Heart left ventricle (tissue), 16 donors: ENCODE measurements around the gene NISCH. TPM values are rescaled to one million over a fixed set of nuclear protein-coding genes. Genes with fewer than 3 reads are reported as not detected.
A peak's percentile ranks its signal among the peaks of the same experiment; 100 is the strongest.

Source experiments
- ATAC-seq, 4 donors: fragments of 200-7000 bp; cut with Tn5 transposase; one replicate each; pipeline ENCODE4 v1.9.1; 2020 to 2022; ENCODE audit warnings: moderate library complexity in 4 of 4, mild to moderate bottlenecking in 3 of 4, moderate number of reproducible peaks in 1 of 4
- DNase-seq, 5 donors: peaks; one replicate each; pipeline ENCODE4 v3.0.0-alpha.2; 2020
- H3K27ac ChIP-seq, 12 donors: fragments of 200-600 bp; sonication (generic) in 4 of 12; one replicate each; pipeline versions ENCODE4 v1.5.0 to v1.8.0; 2016 to 2022; ENCODE audit warnings: mild to moderate bottlenecking in 2 of 12
- H3K27me3 ChIP-seq, 9 donors: fragments of 200-600 bp; sonication (generic) in 2 of 9; one replicate each; pipeline versions ENCODE4 v1.5.1 to v1.8.0; 2016 to 2022; ENCODE audit warnings: mild to moderate bottlenecking in 3 of 9
- H3K36me3 ChIP-seq, 9 donors: fragments of 200-600 bp; sonication (generic) in 2 of 9; one replicate each; pipeline versions ENCODE4 v1.5.0 to v1.8.0; 2018 to 2022; ENCODE audit warnings: mild to moderate bottlenecking in 2 of 9
- H3K4me1 ChIP-seq, 12 donors: fragments of 200-600 bp; sonication (generic) in 4 of 12; one replicate each; pipeline versions ENCODE4 v1.5.0 to v1.8.0; 2016 to 2022; ENCODE audit warnings: mild to moderate bottlenecking in 3 of 12
- H3K4me3 ChIP-seq, 12 donors: fragments of 200-600 bp; sonication (generic) in 4 of 12; one replicate each; pipeline versions ENCODE4 v1.5.0 to v1.8.0; 2017 to 2022; ENCODE audit warnings: mild to moderate bottlenecking in 9 of 12, moderate library complexity in 4 of 12
- H3K9me3 ChIP-seq, 12 donors: fragments of 200-600 bp; sonication (generic) in 4 of 12; one replicate each; pipeline versions ENCODE4 v1.5.0 to v1.8.0; 2016 to 2022; ENCODE audit warnings: mild to moderate bottlenecking in 1 of 12
- POLR2A ChIP-seq, 2 donors: fragments of 450-650 bp; IDR thresholded peaks; one replicate each; pipeline ENCODE4 v1.6.1; 2017; ENCODE audit warnings: antibody characterized with exemption in 2 of 2, mild to moderate bottlenecking in 2 of 2, moderate library complexity in 2 of 2
- WGBS, 4 donors: extraction: QIAGEN DNeasy Blood & Tissue Kit in 2 of 4; methylation state at CpG; one replicate each; pipeline versions ENCODE4 v1.1.5 to v1.1.7; 2013 to 2018; 5-methylcytosine and 5-hydroxymethylcytosine counted together
- intact Hi-C, 10 donors: fragments of 100-400 bp; cut with DNase I; formaldehyde crosslinking; loops; one replicate each; pipeline versions ENCODE4 v1.11.1 to v1.14.2; 2022
- polyA plus RNA-seq, 2 donors: library from polyadenylated mRNA; stranded (reverse); fragments of 200-250 nt; gene quantifications; one replicate each; pipeline ENCODE4 v1.2.3, GENCODE V29; 2013
- total RNA-seq, 9 donors: library from RNA; depleted of rRNA in 2 of 9; stranded (reverse); fragments of >200 nt in 2 of 9; fragmentation: NEBNext Ultra II Directional in 3 of 9; extraction: Animal tissue kit (Norgen Biotek cat#: 25700) in 3 of 9; gene quantifications; one replicate each; pipeline versions ENCODE4 v1.1.0 to v1.2.4, GENCODE V29; 2016 to 2023
- TF ChIP-seq, protein P1 (sequence below), 12 donors: fragments of 200-600 bp; sonication (generic) in 4 of 12; IDR thresholded peaks; one replicate each; pipeline versions ENCODE4 v1.5.0 to v1.8.0; 2018 to 2022; ENCODE audit warnings: antibody characterized with exemption in 12 of 12, mild to moderate bottlenecking in 5 of 12
- donor health status: ischemic (EF 13 %, LVEDD 7.1; RV severe dilation, severe dysfunction).
- donor health status: healthy with polysubstance abuse.
- donor health status: DM: no; HTN: yes; CAD: no.
- donor health status: DM: no; HTN: no; CAD: no.
- donor health status: ischemic (EF 25% LVEDD 6.9; RV normal size, moderate dysfunction).
- donor health status: ischemic (EF 25% LVEDD 5.7; RV mildly dilated, moderate dysfunction).
- donor health status: healthy.
- donor health status: DM: yes; HTN: yes; CAD: no.
- donor health status: ischemic (EF 35%, LVEDD 5.7; RV mildly dilated, moderate dysfunction).
- donor health status: nonischemic (EF 11% LVEDD 7.7; RV severe dilation, severe dysfunction).
- donor health status: DM: yes; HTN: yes; CAD: no.
- donor health status: PGD.
- donor health status: ischemic (EF 29% LVEDD 5.4; RV normal size, mild dysfunction).
- donor health status: nonischemic (EF 23%, LVEDD 6.1; RV moderate dilation, normal function).

The NISCH gene
- total and polyA plus RNA-seq, 11 donors = 28.8 to 56.2 (median 42.0) TPM

DNA sequence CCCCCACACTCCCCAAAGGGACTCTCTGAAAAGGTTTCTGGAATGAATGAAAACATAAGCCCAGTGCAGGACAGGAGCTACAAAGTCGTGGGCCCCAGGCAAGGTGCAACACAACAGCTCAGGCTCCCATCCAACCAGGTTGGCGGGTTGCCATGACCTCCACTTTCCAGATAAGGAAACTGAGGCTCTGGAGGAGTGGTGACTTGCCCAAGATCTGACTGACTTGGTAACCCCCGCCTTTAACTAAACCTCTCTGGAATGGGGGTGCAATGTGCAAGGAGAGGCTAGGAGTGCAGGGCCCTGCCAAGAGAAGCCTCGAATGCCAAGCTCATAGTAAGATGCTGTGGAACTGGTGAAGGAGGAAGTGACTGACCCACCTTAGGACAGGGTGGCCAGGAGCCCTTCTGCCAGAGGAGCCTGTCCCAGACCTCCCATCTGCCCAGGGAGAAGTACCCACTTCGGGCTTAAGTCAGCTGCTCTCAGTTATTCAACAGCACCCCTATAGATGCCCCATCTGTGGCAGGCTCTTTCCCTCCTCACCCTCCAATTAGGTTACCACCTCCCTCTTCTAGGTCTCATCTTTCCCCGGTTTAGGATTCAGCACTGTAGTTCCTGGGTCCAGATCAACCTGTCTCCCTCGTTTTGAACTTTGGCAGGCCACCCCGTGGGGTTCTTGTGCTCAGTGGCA, 1.0 kb upstream of the NISCH start:
- Histone ChIP-seq H3K36me3 (peaks cover 0 to 42% (median 24%) of the 10 kb centered on the region in 9 donors), H3K4me3 (peak overlapping the region in 10 of 12 donors; percentile 59 to 92 (median 84)), H3K9me3 (no peaks in the 10 kb centered on the region), H3K27ac (peak overlapping the region; percentile 85 to 99 (median 94)), H3K27me3 (no peaks in the 10 kb centered on the region), H3K4me1 (peaks cover 0 to 49% (median 24%) of the 10 kb centered on the region in 12 donors)
- ATAC-seq = no peak
- DNase-seq = peak in 3 of 5 donors; percentile 64 to 71 (median 70)
- intact Hi-C loops = loop anchor here in 1 of 10 donors (10.0 kb wide), 1 partner anchor 230 kb away; the partner anchor contains the start of genes GNL3 and PBRM1
- 38 to 44% (median 40%) methylated on average over 6 to 8 of the region's 8 CpGs for WGBS, 4 donors
- TF ChIP-seq, protein P1, sequence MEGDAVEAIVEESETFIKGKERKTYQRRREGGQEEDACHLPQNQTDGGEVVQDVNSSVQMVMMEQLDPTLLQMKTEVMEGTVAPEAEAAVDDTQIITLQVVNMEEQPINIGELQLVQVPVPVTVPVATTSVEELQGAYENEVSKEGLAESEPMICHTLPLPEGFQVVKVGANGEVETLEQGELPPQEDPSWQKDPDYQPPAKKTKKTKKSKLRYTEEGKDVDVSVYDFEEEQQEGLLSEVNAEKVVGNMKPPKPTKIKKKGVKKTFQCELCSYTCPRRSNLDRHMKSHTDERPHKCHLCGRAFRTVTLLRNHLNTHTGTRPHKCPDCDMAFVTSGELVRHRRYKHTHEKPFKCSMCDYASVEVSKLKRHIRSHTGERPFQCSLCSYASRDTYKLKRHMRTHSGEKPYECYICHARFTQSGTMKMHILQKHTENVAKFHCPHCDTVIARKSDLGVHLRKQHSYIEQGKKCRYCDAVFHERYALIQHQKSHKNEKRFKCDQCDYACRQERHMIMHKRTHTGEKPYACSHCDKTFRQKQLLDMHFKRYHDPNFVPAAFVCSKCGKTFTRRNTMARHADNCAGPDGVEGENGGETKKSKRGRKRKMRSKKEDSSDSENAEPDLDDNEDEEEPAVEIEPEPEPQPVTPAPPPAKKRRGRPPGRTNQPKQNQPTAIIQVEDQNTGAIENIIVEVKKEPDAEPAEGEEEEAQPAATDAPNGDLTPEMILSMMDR (IDR thresholded peaks at IDR 0.05) = no peak
- TF ChIP-seq POLR2A (IDR thresholded peaks at IDR 0.05) = no peak

DNA sequence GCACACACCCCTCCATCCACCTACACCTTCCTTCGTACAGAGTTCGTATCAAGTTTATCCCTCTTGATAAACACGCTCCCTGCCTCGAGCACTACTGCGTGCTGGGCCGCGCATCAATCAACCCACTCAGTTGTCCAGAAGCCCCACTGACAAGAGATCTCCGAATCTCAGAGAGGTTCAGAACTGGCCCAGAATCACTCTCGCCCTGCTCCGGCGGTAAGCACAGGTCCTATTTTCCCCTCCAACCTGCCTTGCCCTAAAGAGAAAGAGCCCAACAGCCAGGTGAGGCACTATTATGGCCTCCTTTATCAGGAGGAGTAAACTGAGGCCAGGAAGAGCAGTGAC, 494 bp upstream of the NISCH start:
- Histone ChIP-seq H3K4me3 (peak overlapping the region; percentile 57 to 92 (median 81)), H3K27ac (peak overlapping the region; percentile 85 to 99 (median 94)), H3K9me3 (no peaks in the 10 kb centered on the region), H3K36me3 (peaks cover 0 to 46% (median 28%) of the 10 kb centered on the region in 9 donors), H3K4me1 (peaks cover 0 to 44% (median 24%) of the 10 kb centered on the region in 12 donors), H3K27me3 (no peaks in the 10 kb centered on the region)
- ATAC-seq = no peak
- intact Hi-C loops = loop anchor here in 2 of 10 donors (5.0 to 10.0 kb wide), 2 partner anchors 82 to 230 kb away; partner anchors contain the start of genes GNL3 (in 1 of the 2), PBRM1 (in 1 of the 2) and UQCC5 (in 1 of the 2)
- no peak for DNase-seq
- no peak for TF ChIP-seq POLR2A (IDR thresholded peaks at IDR 0.05)
- TF ChIP-seq, protein P1 (IDR thresholded peaks at IDR 0.05) = no peak
- 25 to 35% (median 31%) methylated on average over 10 to 11 of the region's 11 CpGs for WGBS, 4 donors

DNA sequence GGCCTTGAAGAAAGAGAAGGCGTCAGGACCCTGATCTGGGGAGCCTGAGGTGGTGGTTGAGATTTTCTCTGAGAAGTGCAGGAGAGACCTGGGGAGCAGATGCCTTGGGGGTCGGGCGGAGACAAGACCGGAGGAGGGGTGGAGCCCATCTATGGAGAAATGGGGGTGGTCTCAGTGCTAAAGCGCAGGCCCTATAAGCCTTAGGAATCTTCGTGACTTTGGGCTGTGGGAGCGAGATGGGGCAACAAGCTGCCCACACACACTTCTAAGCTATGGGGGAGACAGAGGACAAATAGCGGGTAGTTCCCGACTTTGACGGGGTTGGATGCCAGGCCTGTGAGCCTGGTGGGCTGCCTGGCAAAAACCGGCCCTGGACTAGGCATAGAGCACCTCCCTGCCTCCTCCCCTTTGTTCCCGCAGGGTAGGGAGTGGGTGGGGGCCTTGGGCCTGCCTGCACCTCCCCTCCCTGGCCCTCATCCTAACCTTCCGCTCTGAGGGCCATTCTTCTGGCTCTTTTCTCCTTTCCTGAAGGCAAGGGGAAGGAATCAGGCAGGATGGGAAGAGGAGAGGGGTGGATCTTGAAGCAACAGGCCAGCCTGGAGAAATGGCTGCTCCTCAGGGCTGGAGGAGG, 880 bp downstream of the NISCH start:
- DNase-seq (peak in 4 of 5 donors; percentile 36 to 66 (median 56)), ATAC-seq (peak in 3 of 4 donors; percentile 3 to 5 (median 4))
- 5 to 9% (median 7%) methylated on average over 13 of the region's 13 CpGs for WGBS, 4 donors
- TF ChIP-seq, protein P1 (IDR thresholded peaks at IDR 0.05) = no peak
- no peak for TF ChIP-seq POLR2A (IDR thresholded peaks at IDR 0.05)
- Histone ChIP-seq H3K27ac (peak overlapping the region; percentile 85 to 99 (median 94)), H3K4me1 (peaks cover 0 to 33% (median 22%) of the 10 kb centered on the region in 12 donors), H3K4me3 (peak overlapping the region; percentile 57 to 92 (median 81)), H3K9me3 (no peaks in the 10 kb centered on the region), H3K36me3 (peaks cover 0 to 49% (median 40%) of the 10 kb centered on the region in 9 donors), H3K27me3 (no peaks in the 10 kb centered on the region)
- intact Hi-C loops = loop anchor here in 2 of 10 donors (5.0 to 10.0 kb wide), 2 partner anchors 81 to 229 kb away; partner anchors contain the start of genes GNL3 (in 1 of the 2), PBRM1 (in 1 of the 2) and UQCC5 (in 1 of the 2)

DNA sequence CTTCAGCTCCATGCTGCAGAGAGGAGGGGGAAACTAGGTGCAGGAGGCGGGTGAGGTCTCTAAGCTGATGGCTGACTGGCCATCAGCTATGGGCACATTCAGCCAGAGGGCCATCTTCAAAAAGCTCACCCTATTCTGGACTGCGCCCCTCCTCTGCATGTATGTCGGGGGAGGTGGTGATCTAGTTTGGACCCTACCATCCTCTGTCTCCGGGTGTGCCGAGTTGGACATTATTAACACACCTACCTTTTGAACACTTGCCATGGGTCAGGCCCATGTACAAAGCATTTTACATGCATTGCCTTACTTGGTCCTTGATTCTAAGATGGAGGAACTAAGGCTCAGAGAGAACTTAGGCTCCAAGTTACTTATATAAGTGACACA, 1.4 kb downstream of the NISCH start:
- Histone ChIP-seq H3K27ac (peak overlapping the region in 11 of 12 donors; percentile 85 to 99 (median 93)), H3K36me3 (peaks cover 0 to 49% (median 45%) of the 10 kb centered on the region in 9 donors), H3K4me3 (peak overlapping the region in 11 of 12 donors; percentile 57 to 92 (median 81)), H3K27me3 (no peaks in the 10 kb centered on the region), H3K9me3 (no peaks in the 10 kb centered on the region), H3K4me1 (peaks cover 0 to 33% (median 22%) of the 10 kb centered on the region in 12 donors)
- 60 to 72% (median 64%) methylated on average over 4 to 5 of the region's 5 CpGs for WGBS, 4 donors
- ATAC-seq (no peak), DNase-seq (no peak)
- TF ChIP-seq, protein P1 (IDR thresholded peaks at IDR 0.05) = no peak
- TF ChIP-seq POLR2A (IDR thresholded peaks at IDR 0.05) = no peak
- intact Hi-C loops = loop anchor here in 2 of 10 donors (5.0 to 10.0 kb wide), 2 partner anchors 81 to 228 kb away; partner anchors contain the start of genes GNL3 (in 1 of the 2), PBRM1 (in 1 of the 2) and UQCC5 (in 1 of the 2)
